GM23338 (cell line): Measurements from ENCODE around the gene SLC39A10. TPM values are rescaled to one million over a fixed set of nuclear protein-coding genes. Genes with fewer than 3 reads are reported as not detected.

Source experiments
- ATAC-seq: fragments of 200-7000 bp; cut with Tn5 transposase; 3 replicates; pipeline ENCODE4 v1.9.1; 2020
- DNase-seq: peaks from one replicate; pipeline ENCODE4 v3.0.0-alpha.2; 2015; ENCODE audit warnings: low spot score
- H2AFZ ChIP-seq: fragments of 200-600 bp; sonication (generic); 2 replicates; pipeline ENCODE4 v1.8.0; 2016; ENCODE audit warnings: antibody characterized with exemption, mild to moderate bottlenecking, moderate library complexity
- H3F3A ChIP-seq: fragments of 200-600 bp; sonication (generic); replicated peaks from 2 replicates; pipeline ENCODE4 v1.8.0; 2017; ENCODE audit warnings: antibody characterized with exemption, mixed run types, low read depth
- H3K27ac ChIP-seq: fragments of 200-600 bp; sonication (generic); 2 replicates; pipeline ENCODE4 v1.6.1; 2016; ENCODE audit warnings: low read depth
- H3K27me3 ChIP-seq: fragments of 200-600 bp; sonication (generic); 2 replicates; pipeline ENCODE4 v1.8.0; 2016; ENCODE audit warnings: mild to moderate bottlenecking, mixed run types, moderate library complexity; ENCODE audit not compliant: insufficient read depth
- H3K36me3 ChIP-seq: fragments of 200-600 bp; sonication (generic); 2 replicates; pipeline ENCODE4 v1.8.0; 2016; ENCODE audit warnings: mild to moderate bottlenecking; ENCODE audit not compliant: insufficient read depth
- H3K4me1 ChIP-seq: fragments of 200-600 bp; sonication (generic); 2 replicates; pipeline ENCODE4 v1.8.0; 2016; ENCODE audit warnings: mild to moderate bottlenecking, moderate library complexity; ENCODE audit not compliant: insufficient read depth
- H3K4me2 ChIP-seq: fragments of 200-600 bp; sonication (generic); 2 replicates; pipeline ENCODE4 v1.7.1; 2017; ENCODE audit warnings: mixed run types
- H3K4me3 ChIP-seq: fragments of 200-600 bp; sonication (generic); 2 replicates; pipeline ENCODE4 v1.6.1; 2016; ENCODE audit warnings: mixed run types
- H3K79me2 ChIP-seq: fragments of 200-600 bp; sonication (generic); replicated peaks from 2 replicates; pipeline ENCODE4 v1.8.0; 2017; ENCODE audit warnings: mild to moderate bottlenecking; ENCODE audit not compliant: insufficient read depth
- H3K9me2 ChIP-seq: fragments of 200-600 bp; sonication (generic); 2 replicates; pipeline ENCODE4 v1.8.0; 2017; ENCODE audit not compliant: insufficient read depth
- H4K20me1 ChIP-seq: fragments of 200-600 bp; sonication (generic); replicated peaks from 2 replicates; pipeline ENCODE4 v1.8.0; 2017; ENCODE audit warnings: mild to moderate bottlenecking; ENCODE audit not compliant: insufficient read depth
- H3K27ac Mint-ChIP-seq: 2 replicates; pipeline ENCODE4 v1.8.0; 2020; ENCODE audit warnings: inconsistent platforms, mild to moderate bottlenecking, moderate library complexity, mixed read lengths
- H3K27me3 Mint-ChIP-seq: 3 replicates; pipeline ENCODE4 v1.8.0; 2022; ENCODE audit warnings: low read depth, mild to moderate bottlenecking, moderate library complexity, mixed read lengths, inconsistent platforms; ENCODE audit not compliant: insufficient read depth, poor library complexity
- H3K36me3 Mint-ChIP-seq: 3 replicates; pipeline ENCODE4 v1.8.0; 2021; ENCODE audit warnings: low read depth, mild to moderate bottlenecking, inconsistent platforms, moderate library complexity, mixed read lengths
- H3K4me1 Mint-ChIP-seq: 3 replicates; pipeline ENCODE4 v1.8.0; 2020; ENCODE audit warnings: mild to moderate bottlenecking, inconsistent platforms, mixed read lengths
- H3K4me3 Mint-ChIP-seq: 3 replicates; pipeline ENCODE4 v1.8.0; 2021; ENCODE audit warnings: moderate library complexity, mild to moderate bottlenecking, inconsistent platforms, mixed read lengths
- H3K9me3 Mint-ChIP-seq: 3 replicates; pipeline ENCODE4 v1.8.0; 2020; ENCODE audit warnings: moderate library complexity, mild to moderate bottlenecking, inconsistent platforms, mixed read lengths
- CREB1 ChIP-seq: fragments of 250-450 bp; sonication (Bioruptor Pico); IDR thresholded peaks from 2 replicates; pipeline ENCODE4 v1.5.0; 2020; ENCODE audit warnings: low read depth, mild to moderate bottlenecking, moderate library complexity
- CTCF ChIP-seq, 2 experiments: fragments of 200-600 bp in 1 of 2; sonication (generic) in 1 of 2; conservative IDR thresholded peaks; 2 replicates each; pipeline versions ENCODE4 v1.5.1 to v1.6.1; 2016 to 2017; ENCODE audit warnings: antibody characterized with exemption in 2 of 2, low read depth in 2 of 2, mild to moderate bottlenecking in 2 of 2, moderate library complexity in 1 of 2
- ETS1 ChIP-seq: IDR thresholded peaks from 2 replicates; pipeline ENCODE4 v1.6.1; 2016; ENCODE audit warnings: antibody characterized with exemption
- EZH2 ChIP-seq: fragments of 200-600 bp; sonication (generic); IDR thresholded peaks from one replicate; pipeline ENCODE4 v1.8.0; 2017; ENCODE audit warnings: antibody characterized with exemption, mild to moderate bottlenecking, low read depth; ENCODE audit not compliant: unreplicated experiment
- EZH2phosphoT487 ChIP-seq: fragments of 200-600 bp; sonication (generic); IDR thresholded peaks from one replicate; pipeline ENCODE4 v1.8.1; 2018; ENCODE audit warnings: antibody characterized with exemption; ENCODE audit not compliant: unreplicated experiment
- JUNB ChIP-seq: IDR thresholded peaks from one replicate; pipeline ENCODE4 v1.6.1; 2016; ENCODE audit warnings: antibody characterized with exemption; ENCODE audit not compliant: unreplicated experiment
- NANOG ChIP-seq: IDR thresholded peaks from 2 replicates; pipeline ENCODE4 v1.6.1; 2016; ENCODE audit warnings: antibody characterized with exemption, borderline replicate concordance
- POLR2AphosphoS5 ChIP-seq: IDR thresholded peaks from 2 replicates; pipeline ENCODE4 v1.6.1; 2016; ENCODE audit warnings: antibody characterized with exemption, low read depth
- REST ChIP-seq: IDR thresholded peaks from one replicate; pipeline ENCODE4 v1.6.1; 2018; ENCODE audit warnings: antibody characterized with exemption; ENCODE audit not compliant: unreplicated experiment
- STAT1 ChIP-seq: IDR thresholded peaks from one replicate; pipeline ENCODE4 v1.6.1; 2016; ENCODE audit warnings: antibody characterized with exemption; ENCODE audit not compliant: unreplicated experiment
- ZNF114 ChIP-seq: fragments of 250-450 bp; sonication (Bioruptor Pico); IDR thresholded peaks from 2 replicates; pipeline ENCODE4 v1.5.0; 2020; ENCODE audit warnings: mild to moderate bottlenecking, moderate library complexity
- ZNF331 ChIP-seq: fragments of 250-450 bp; sonication (Bioruptor Pico); IDR thresholded peaks from 2 replicates; pipeline ENCODE4 v1.5.0; 2020; ENCODE audit warnings: low read depth, mild to moderate bottlenecking, moderate library complexity
- polyA plus RNA-seq: library from polyadenylated mRNA; unstranded; fragments of >200 nt; fragmentation: Nextera tagmentation; extraction: Ambion mirVana; gene quantifications from 2 replicates; pipeline ENCODE4 v1.2.1, GENCODE V29; 2016
- total RNA-seq: library from RNA; depleted of rRNA; stranded (reverse); fragments of >200 nt; shearing (Covaris generic); gene quantifications from 2 replicates; pipeline ENCODE4 v1.2.3, GENCODE V29; 2014

The SLC39A10 gene
- total and polyA plus RNA-seq, 2 experiments from 2014 or later = 261 to 356 TPM

GRCh38 chr2:195694553-195694952 lies 37.5 kb downstream of the SLC39A10 start:
- Histone ChIP-seq H2AFZ (no peak overlapping the region), H3K4me1 (peaks cover 34% of the 10 kb centered on the region), H3K9me2 (no peaks in the 10 kb centered on the region), H4K20me1 (peaks cover 2% of the 10 kb centered on the region; the same call in 1 of the 2 replicates), H3K27me3 (no peaks in the 10 kb centered on the region), H3K27ac (peak overlapping the region; percentile 81), H3K4me3 (peak overlapping the region; percentile 33; the same call in 1 of the 2 replicates), H3F3A (no peaks in the 10 kb centered on the region), H3K4me2 (peak overlapping the region; percentile 62), H3K36me3 (no peaks in the 10 kb centered on the region), H3K79me2 (peaks cover 100% of the 10 kb centered on the region)
- peaks cover 57% of the 10 kb centered on the region for H3K36me3 Mint-ChIP-seq
- peak overlapping the region; percentile 80; the same call in 1 of the 2 replicates for H3K27ac Mint-ChIP-seq
- H3K4me3 Mint-ChIP-seq = peak overlapping the region; percentile 12; the same call in 1 of the 3 replicates
- no peak for DNase-seq
- ATAC-seq = peak; percentile 61; the same call in 2 of the 3 replicates
- H3K9me3 Mint-ChIP-seq = no peaks in the 10 kb centered on the region; the same call in 1 of the 3 replicates
- H3K4me1 Mint-ChIP-seq = peaks cover 29% of the 10 kb centered on the region
- H3K27me3 Mint-ChIP-seq = peaks cover 2% of the 10 kb centered on the region
- 0 out of 4 replicates have a peak, but pooled peaks of 1 of the 2 experiments have one; percentile 6 for TF ChIP-seq CTCF (conservative IDR thresholded peaks at IDR 0.05; ENCODE audit: low read depth in 2 of 2)
- TF ChIP-seq ZNF114 = no peak

GRCh38 chr2:195695002-195695631 lies 38.1 kb downstream of the SLC39A10 start:
- Mint-ChIP-seq H3K27ac (peak overlapping the region; percentile 80), H3K4me1 (peaks cover 29% of the 10 kb centered on the region), H3K36me3 (peaks cover 59% of the 10 kb centered on the region), H3K27me3 (peaks cover 2% of the 10 kb centered on the region), H3K9me3 (peaks cover 3% of the 10 kb centered on the region; the same call in 2 of the 3 replicates), H3K4me3 (no peak overlapping the region)
- Histone ChIP-seq H3F3A (no peaks in the 10 kb centered on the region), H3K4me2 (peak overlapping the region; percentile 62), H3K79me2 (peaks cover 100% of the 10 kb centered on the region), H3K36me3 (no peaks in the 10 kb centered on the region), H4K20me1 (peaks cover 3% of the 10 kb centered on the region; the same call in 1 of the 2 replicates), H3K4me3 (peak overlapping the region; percentile 33; the same call in 1 of the 2 replicates), H2AFZ (no peak overlapping the region), H3K9me2 (no peaks in the 10 kb centered on the region), H3K4me1 (peaks cover 34% of the 10 kb centered on the region), H3K27ac (peak overlapping the region; percentile 81), H3K27me3 (no peaks in the 10 kb centered on the region)
- ATAC-seq = peak; percentile 91
- DNase-seq = peak; percentile 78
- TF ChIP-seq JUNB = no peak
- no peak for TF ChIP-seq EZH2phosphoT487
- 0 out of 2 replicates have a peak, but pooled peaks have one; percentile 20 for TF ChIP-seq CREB1
- TF ChIP-seq CTCF (conservative IDR thresholded peaks at IDR 0.05; ENCODE audit: low read depth in 2 of 2) = no peak
- no peak for TF ChIP-seq ETS1
- TF ChIP-seq POLR2AphosphoS5 = no peak
- no peak for TF ChIP-seq NANOG
- no peak for TF ChIP-seq REST
- TF ChIP-seq ZNF331 (CRISPR knock-in tag) = no peak
- TF ChIP-seq EZH2 = no peak
- no peak for TF ChIP-seq STAT1
